H1 (cell line): Measurements from ENCODE around the gene TRIM44. TPM values are rescaled to one million over a fixed set of nuclear protein-coding genes. Genes with fewer than 3 reads are reported as not detected.

Source experiments
- CTCF ChIA-PET: fragments of 300-600 bp; sonication (Branson Sonifier 250); formaldehyde crosslinking; loops from one replicate; lab custom pipeline; 2021; ENCODE audit not compliant: partially characterized antibody; lab: Charles Lee
- POLR2A ChIA-PET: fragments of 300-600 bp; sonication (Branson Sonifier 250); formaldehyde crosslinking; loops from one replicate; lab custom pipeline; 2021; ENCODE audit warnings: inconsistent platforms; ENCODE audit not compliant: partially characterized antibody; lab: Charles Lee
- DNase-seq, 2 experiments: peaks; one replicate each; pipeline versions ENCODE4 v3.0.0 to v3.0.0-alpha.2; 2010 to 2022; ENCODE audit warnings: low spot score in 2 of 2, low read depth in 1 of 2, mixed read lengths in 1 of 2
- FAIRE-seq: peaks from 2 replicates; lab custom pipeline; 2011; peaks lifted over from hg19 to GRCh38; lab: Jason Lieb, UNC
- H2AFZ ChIP-seq: 2 replicates; pipeline ENCODE4 v1.8.1; 2012; ENCODE audit warnings: low read length, inconsistent platforms
- H2AK5ac ChIP-seq: 2 replicates; pipeline ENCODE4 v1.6.1; 2013; ENCODE audit warnings: low read depth, low read length
- H2BK120ac ChIP-seq: replicated peaks from 2 replicates; pipeline ENCODE3; 2013; ENCODE audit warnings: low read depth, low read length, inconsistent platforms
- H2BK12ac ChIP-seq: 2 replicates; pipeline ENCODE4 v1.6.1; 2013; ENCODE audit warnings: low read depth, low read length
- H2BK15ac ChIP-seq: 2 replicates; pipeline ENCODE4 v1.6.1; 2013; ENCODE audit warnings: low read length
- H2BK20ac ChIP-seq: 2 replicates; pipeline ENCODE4 v1.6.1; 2013; ENCODE audit warnings: low read length
- H2BK5ac ChIP-seq: 2 replicates; pipeline ENCODE4 v1.6.1; 2013; ENCODE audit warnings: low read depth, low read length
- H3K14ac ChIP-seq: 2 replicates; pipeline ENCODE4 v1.6.1; 2013; ENCODE audit warnings: inconsistent platforms; ENCODE audit not compliant: insufficient read length
- H3K18ac ChIP-seq: 2 replicates; pipeline ENCODE4 v1.6.1; 2013; ENCODE audit warnings: low read length; ENCODE audit errors: extremely low read depth
- H3K23ac ChIP-seq: 2 replicates; pipeline ENCODE4 v1.6.1; 2013; ENCODE audit warnings: inconsistent platforms; ENCODE audit not compliant: insufficient read length
- H3K23me2 ChIP-seq: 2 replicates; pipeline ENCODE4 v1.6.1; 2013; ENCODE audit warnings: low read depth, low read length
- H3K27ac ChIP-seq: 2 replicates; pipeline ENCODE4 v1.6.1; 2011; ENCODE audit warnings: low read depth, low read length, inconsistent platforms
- H3K27me3 ChIP-seq, 4 experiments: replicated peaks in 1 of 4; 1 replicate in 1 of 4; 2 replicates in 3 of 4; pipeline versions ENCODE4 v1.6.1 to v1.8.1; 2011 to 2013; ENCODE audit warnings: low read length in 3 of 4, mild to moderate bottlenecking in 3 of 4, inconsistent platforms in 2 of 4, mixed read lengths in 2 of 4, moderate library complexity in 1 of 4; ENCODE audit not compliant: control insufficient read depth in 3 of 4, insufficient read depth in 3 of 4; ENCODE audit errors: extremely low read depth in 1 of 4
- H3K36me3 ChIP-seq, 4 experiments: 2 replicates each; pipeline versions ENCODE4 v1.6.1 to v1.8.1; 2011 to 2013; ENCODE audit warnings: mild to moderate bottlenecking in 4 of 4, low read length in 3 of 4, moderate library complexity in 2 of 4, control low read depth in 1 of 4, inconsistent platforms in 1 of 4; ENCODE audit not compliant: insufficient read depth in 4 of 4, control insufficient read depth in 2 of 4
- H3K4ac ChIP-seq: replicated peaks from 2 replicates; pipeline ENCODE3; 2013; ENCODE audit warnings: low read length, low read depth, mixed read lengths, inconsistent platforms; ENCODE audit not compliant: insufficient read length
- H3K4me1 ChIP-seq, 4 experiments: replicated peaks in 1 of 4; 1 replicate in 1 of 4; 2 replicates in 3 of 4; pipeline versions ENCODE4 v1.6.1 to v1.8.1; 2011 to 2013; ENCODE audit warnings: low read length in 3 of 4, inconsistent platforms in 2 of 4, mixed read lengths in 1 of 4; ENCODE audit not compliant: insufficient read depth in 4 of 4, control insufficient read depth in 3 of 4
- H3K4me2 ChIP-seq, 2 experiments: 2 replicates each; pipeline versions ENCODE4 v1.6.1 to v1.8.1; 2011 to 2013; ENCODE audit warnings: low read depth in 2 of 2, low read length in 2 of 2, control low read depth in 1 of 2, inconsistent platforms in 1 of 2, mild to moderate bottlenecking in 1 of 2; ENCODE audit not compliant: insufficient read depth in 1 of 2
- H3K4me3 ChIP-seq, 4 experiments: fragments of 200-600, 300-600 bp in 1 of 4; sonication (generic), shearing (Covaris generic), sonication (Bioruptor Twin) in 1 of 4; 2 replicates each; pipeline versions ENCODE4 v1.5.1 to v1.8.1; 2011 to 2016; ENCODE audit warnings: low read length in 4 of 4, low read depth in 3 of 4, control low read depth in 2 of 4, inconsistent platforms in 2 of 4, mild to moderate bottlenecking in 2 of 4, mixed read lengths in 1 of 4, moderate library complexity in 1 of 4; ENCODE audit not compliant: insufficient read depth in 2 of 4; ENCODE audit errors: extremely low read depth in 1 of 4
- H3K56ac ChIP-seq: replicated peaks from 2 replicates; pipeline ENCODE3; 2013; ENCODE audit warnings: low read depth, mild to moderate bottlenecking, mixed read lengths, low read length, inconsistent platforms; ENCODE audit not compliant: insufficient read length
- H3K79me1 ChIP-seq: 2 replicates; pipeline ENCODE4 v1.6.1; 2013; ENCODE audit warnings: low read depth, low read length, control low read depth
- H3K79me2 ChIP-seq, 2 experiments: 2 replicates each; pipeline versions ENCODE4 v1.6.1 to v1.8.1; 2012 to 2013; ENCODE audit warnings: low read length in 2 of 2, mild to moderate bottlenecking in 2 of 2, inconsistent platforms in 1 of 2; ENCODE audit not compliant: insufficient read depth in 2 of 2, control insufficient read depth in 1 of 2
- H3K9ac ChIP-seq, 4 experiments: replicated peaks in 1 of 4; 1 replicate in 1 of 4; 2 replicates in 3 of 4; pipeline versions ENCODE4 v1.6.1 to v1.8.1; 2011 to 2013; ENCODE audit warnings: low read depth in 3 of 4, low read length in 3 of 4, control low read depth in 2 of 4, mild to moderate bottlenecking in 2 of 4, moderate library complexity in 2 of 4, inconsistent platforms in 1 of 4; ENCODE audit errors: extremely low read depth in 1 of 4
- H3K9me3 ChIP-seq, 2 experiments: 2 replicates each; pipeline versions ENCODE4 v1.6.1 to v1.8.1; 2012 to 2013; ENCODE audit warnings: mild to moderate bottlenecking in 2 of 2, moderate library complexity in 2 of 2, control low read depth in 1 of 2, inconsistent platforms in 1 of 2, low read depth in 1 of 2, low read length in 1 of 2, mixed read lengths in 1 of 2; ENCODE audit not compliant: insufficient read depth in 2 of 2
- H4K20me1 ChIP-seq, 2 experiments: replicated peaks in 1 of 2; 2 replicates each; pipeline versions ENCODE3 to v1.8.1; 2011 to 2013; ENCODE audit warnings: inconsistent platforms in 2 of 2, low read length in 2 of 2, mild to moderate bottlenecking in 1 of 2; ENCODE audit not compliant: insufficient read depth in 2 of 2, control insufficient read depth in 1 of 2
- H4K5ac ChIP-seq: 2 replicates; pipeline ENCODE4 v1.6.1; 2013; ENCODE audit warnings: low read length, low read depth, mixed read lengths, inconsistent platforms; ENCODE audit not compliant: insufficient read length
- H4K8ac ChIP-seq: 2 replicates; pipeline ENCODE4 v1.8.0; 2013; ENCODE audit warnings: mild to moderate bottlenecking, moderate library complexity, low read length, inconsistent platforms; ENCODE audit not compliant: insufficient read depth; ENCODE audit errors: extremely low read depth
- H4K91ac ChIP-seq: replicated peaks from 2 replicates; pipeline ENCODE3; 2013; ENCODE audit warnings: low read length, mixed read lengths, inconsistent platforms; ENCODE audit not compliant: insufficient read length
- BRCA1 ChIP-seq: IDR thresholded peaks from 2 replicates; pipeline ENCODE4 v1.6.1; 2012; ENCODE audit warnings: low read depth, low read length, improper control_type of control experiment
- SP1 ChIP-seq: IDR thresholded peaks from 2 replicates; pipeline ENCODE4 v1.6.1; 2011; ENCODE audit warnings: low read depth, low read length
- TEAD4 ChIP-seq: IDR thresholded peaks from 2 replicates; pipeline ENCODE4 v1.6.1; 2012; ENCODE audit warnings: low read depth, low read length, inconsistent platforms, mixed read lengths
- YY1 ChIP-seq: IDR thresholded peaks from 2 replicates; pipeline ENCODE4 v1.6.1; 2011; ENCODE audit warnings: low read depth, mild to moderate bottlenecking, low read length
- WGBS, 2 experiments: shearing (Covaris generic) in 1 of 2; methylation state at CpG; one replicate each; pipeline versions ENCODE4 v1.1.6 to v1.1.7; 2013 to 2015; ENCODE audit warnings: low lambda C conversion rate in 2 of 2, mixed read lengths in 2 of 2, inconsistent platforms in 1 of 2, low coverage in 1 of 2, missing lambda C conversion rate in 1 of 2; ENCODE audit not compliant: insufficient replicate concordance in 2 of 2, insufficient coverage in 1 of 2, insufficient read length in 1 of 2; ENCODE audit errors: extremely low coverage in 1 of 2, missing lambda C conversion rate in 1 of 2; 5-methylcytosine and 5-hydroxymethylcytosine counted together
- polyA plus RNA-seq, 7 experiments: library from polyadenylated mRNA; depleted of rRNA in 3 of 7; stranded (reverse) in 5 of 7; unstranded in 2 of 7; fragments of >200 nt in 5 of 7; fragments of 200-250 nt in 2 of 7; gene quantifications; 1 replicate in 5 of 7; 2 replicates in 1 of 7; 4 replicates in 1 of 7; pipeline versions ENCODE4 v1.2.1 to v1.2.3, GENCODE V29; 2011 to 2013; ENCODE audit warnings: missing spikeins in 2 of 7, mixed read lengths in 2 of 7
- total RNA-seq: library from RNA; stranded (reverse); fragmentation: NEBNext Ultra II Directional; extraction: Animal tissue kit (Norgen Biotek cat#: 25700); gene quantifications from 2 replicates; pipeline ENCODE4 v1.2.1, GENCODE V29; 2021
- TF ChIP-seq, protein P1 (sequence below): IDR thresholded peaks from 2 replicates; pipeline ENCODE4 v1.6.1; 2012; ENCODE audit warnings: inconsistent platforms

The TRIM44 gene
- total and polyA plus RNA-seq, 2 of the 8 experiments (the other 6 are each of a cell fraction or from before 2014, with no cell fraction given): 13.9 to 34.4 TPM

DNA sequence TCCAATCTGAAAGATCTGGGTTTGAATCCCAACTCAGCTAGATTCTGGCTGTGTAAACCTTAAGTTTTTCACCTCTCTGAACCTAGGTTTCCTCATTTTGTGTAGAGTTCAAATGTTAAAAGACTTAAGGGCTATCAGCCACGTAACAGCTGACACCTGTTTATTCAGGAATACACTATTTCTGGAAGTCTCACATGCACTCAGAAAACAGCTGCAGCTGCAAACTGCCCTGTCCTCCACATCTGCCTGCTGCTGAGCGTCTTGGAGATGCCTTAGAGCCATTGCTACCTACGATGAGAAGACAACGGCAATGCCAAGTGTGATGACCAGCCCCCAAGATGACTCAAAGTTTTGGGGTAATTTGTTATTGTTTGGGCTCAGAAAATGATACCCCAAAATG, 6.7 kb upstream of the TRIM44 start:
- H3K27me3 ChIP-seq: peaks cover 0 to 13% (median 6%) of the 10 kb centered on the region in 4 experiments; a peak in 6 of 7 replicates
- POLR2A ChIA-PET: interaction anchor here (1.2 kb wide), 1 partner anchor 32 kb away, joined by 3 read pairs; no protein-coding TSS in a partner anchor
- no peaks in the 10 kb centered on the region for H4K20me1 ChIP-seq
- TF ChIP-seq SP1: no peak
- TF ChIP-seq YY1: no peak
- TF ChIP-seq TEAD4: no peak
- no peak for TF ChIP-seq BRCA1
- TF ChIP-seq, protein P1, sequence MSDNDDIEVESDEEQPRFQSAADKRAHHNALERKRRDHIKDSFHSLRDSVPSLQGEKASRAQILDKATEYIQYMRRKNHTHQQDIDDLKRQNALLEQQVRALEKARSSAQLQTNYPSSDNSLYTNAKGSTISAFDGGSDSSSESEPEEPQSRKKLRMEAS: no peak

More for the DNA sequence above, 6.7 kb upstream of the TRIM44 start:
- Histone ChIP-seq H3K36me3 (no peaks in the 10 kb centered on the region), H3K79me2 (no peaks in the 10 kb centered on the region), H2BK15ac (no peak overlapping the region), H2BK5ac (no peak overlapping the region), H3K23ac (no peak overlapping the region), H4K8ac (no peak overlapping the region), H4K5ac (no peak overlapping the region), H3K9ac (no peak overlapping the region), H3K79me1 (no peaks in the 10 kb centered on the region), H3K9me3 (no peaks in the 10 kb centered on the region), H2BK12ac (no peak overlapping the region), H3K4ac (no peak overlapping the region), H4K91ac (no peak overlapping the region), H3K4me2 (no peak overlapping the region), H3K14ac (no peak overlapping the region), H3K27ac (no peak overlapping the region), H3K56ac (no peak overlapping the region), H2AFZ (no peak overlapping the region), H3K18ac (no peak overlapping the region), H3K4me3 (no peak overlapping the region), H2BK120ac (no peak overlapping the region), H2AK5ac (no peak overlapping the region; the same call in 1 of the 2 replicates), H3K4me1 (peaks cover 0 to 10% (median 2%) of the 10 kb centered on the region in 4 experiments; a peak in 4 of 7 replicates), H2BK20ac (no peak overlapping the region), H3K23me2 (no peaks in the 10 kb centered on the region)
- CTCF ChIA-PET: interaction anchor here (0.8 to 1.6 kb wide), 5 partner anchors 136 to 368 kb away, joined by 3 read pairs; no protein-coding TSS in a partner anchor
- FAIRE-seq (no peak), DNase-seq (no peak)
- 91% methylated on average over 4 of the region's 4 CpGs; no CpG with 5 or more reads in 1 of the 2 experiments for WGBS, 2 experiments
